GM23338 (cell line): ENCODE results near the gene MAP4K5. TPM values are rescaled to one million over a fixed set of nuclear protein-coding genes. Genes with fewer than 3 reads are reported as not detected.
A peak's percentile ranks its signal among the peaks of the same experiment; 100 is the strongest.

ENCODE experiments used
- ATAC-seq: fragments of 200-7000 bp; cut with Tn5 transposase; 3 replicates; pipeline ENCODE4 v1.9.1; 2020
- DNase-seq: peaks from one replicate; pipeline ENCODE4 v3.0.0-alpha.2; 2015; ENCODE audit warnings: low spot score
- H2AFZ ChIP-seq: fragments of 200-600 bp; sonication (generic); 2 replicates; pipeline ENCODE4 v1.8.0; 2016; ENCODE audit warnings: antibody characterized with exemption, mild to moderate bottlenecking, moderate library complexity
- H3F3A ChIP-seq: fragments of 200-600 bp; sonication (generic); replicated peaks from 2 replicates; pipeline ENCODE4 v1.8.0; 2017; ENCODE audit warnings: antibody characterized with exemption, mixed run types, low read depth
- H3K27ac ChIP-seq: fragments of 200-600 bp; sonication (generic); 2 replicates; pipeline ENCODE4 v1.6.1; 2016; ENCODE audit warnings: low read depth
- H3K27me3 ChIP-seq: fragments of 200-600 bp; sonication (generic); 2 replicates; pipeline ENCODE4 v1.8.0; 2016; ENCODE audit warnings: mild to moderate bottlenecking, mixed run types, moderate library complexity; ENCODE audit not compliant: insufficient read depth
- H3K36me3 ChIP-seq: fragments of 200-600 bp; sonication (generic); 2 replicates; pipeline ENCODE4 v1.8.0; 2016; ENCODE audit warnings: mild to moderate bottlenecking; ENCODE audit not compliant: insufficient read depth
- H3K4me1 ChIP-seq: fragments of 200-600 bp; sonication (generic); 2 replicates; pipeline ENCODE4 v1.8.0; 2016; ENCODE audit warnings: mild to moderate bottlenecking, moderate library complexity; ENCODE audit not compliant: insufficient read depth
- H3K4me2 ChIP-seq: fragments of 200-600 bp; sonication (generic); 2 replicates; pipeline ENCODE4 v1.7.1; 2017; ENCODE audit warnings: mixed run types
- H3K4me3 ChIP-seq: fragments of 200-600 bp; sonication (generic); 2 replicates; pipeline ENCODE4 v1.6.1; 2016; ENCODE audit warnings: mixed run types
- H3K79me2 ChIP-seq: fragments of 200-600 bp; sonication (generic); replicated peaks from 2 replicates; pipeline ENCODE4 v1.8.0; 2017; ENCODE audit warnings: mild to moderate bottlenecking; ENCODE audit not compliant: insufficient read depth
- H3K9me2 ChIP-seq: fragments of 200-600 bp; sonication (generic); 2 replicates; pipeline ENCODE4 v1.8.0; 2017; ENCODE audit not compliant: insufficient read depth
- H4K20me1 ChIP-seq: fragments of 200-600 bp; sonication (generic); replicated peaks from 2 replicates; pipeline ENCODE4 v1.8.0; 2017; ENCODE audit warnings: mild to moderate bottlenecking; ENCODE audit not compliant: insufficient read depth
- H3K27ac Mint-ChIP-seq: 2 replicates; pipeline ENCODE4 v1.8.0; 2020; ENCODE audit warnings: inconsistent platforms, mild to moderate bottlenecking, moderate library complexity, mixed read lengths
- H3K27me3 Mint-ChIP-seq: 3 replicates; pipeline ENCODE4 v1.8.0; 2022; ENCODE audit warnings: low read depth, mild to moderate bottlenecking, moderate library complexity, mixed read lengths, inconsistent platforms; ENCODE audit not compliant: insufficient read depth, poor library complexity
- H3K36me3 Mint-ChIP-seq: 3 replicates; pipeline ENCODE4 v1.8.0; 2021; ENCODE audit warnings: low read depth, mild to moderate bottlenecking, inconsistent platforms, moderate library complexity, mixed read lengths
- H3K4me1 Mint-ChIP-seq: 3 replicates; pipeline ENCODE4 v1.8.0; 2020; ENCODE audit warnings: mild to moderate bottlenecking, inconsistent platforms, mixed read lengths
- H3K4me3 Mint-ChIP-seq: 3 replicates; pipeline ENCODE4 v1.8.0; 2021; ENCODE audit warnings: moderate library complexity, mild to moderate bottlenecking, inconsistent platforms, mixed read lengths
- H3K9me3 Mint-ChIP-seq: 3 replicates; pipeline ENCODE4 v1.8.0; 2020; ENCODE audit warnings: moderate library complexity, mild to moderate bottlenecking, inconsistent platforms, mixed read lengths
- CREB1 ChIP-seq: fragments of 250-450 bp; sonication (Bioruptor Pico); IDR thresholded peaks from 2 replicates; pipeline ENCODE4 v1.5.0; 2020; ENCODE audit warnings: low read depth, mild to moderate bottlenecking, moderate library complexity
- ETS1 ChIP-seq: IDR thresholded peaks from 2 replicates; pipeline ENCODE4 v1.6.1; 2016; ENCODE audit warnings: antibody characterized with exemption
- EZH2phosphoT487 ChIP-seq: fragments of 200-600 bp; sonication (generic); IDR thresholded peaks from one replicate; pipeline ENCODE4 v1.8.1; 2018; ENCODE audit warnings: antibody characterized with exemption; ENCODE audit not compliant: unreplicated experiment
- NANOG ChIP-seq: IDR thresholded peaks from 2 replicates; pipeline ENCODE4 v1.6.1; 2016; ENCODE audit warnings: antibody characterized with exemption, borderline replicate concordance
- ZNF331 ChIP-seq: fragments of 250-450 bp; sonication (Bioruptor Pico); IDR thresholded peaks from 2 replicates; pipeline ENCODE4 v1.5.0; 2020; ENCODE audit warnings: low read depth, mild to moderate bottlenecking, moderate library complexity
- ZNF462 ChIP-seq: fragments of 250-450 bp; sonication (Bioruptor Pico); IDR thresholded peaks from 2 replicates; pipeline ENCODE4 v1.5.0; 2020; ENCODE audit warnings: mild to moderate bottlenecking, moderate library complexity
- polyA plus RNA-seq: library from polyadenylated mRNA; unstranded; fragments of >200 nt; fragmentation: Nextera tagmentation; extraction: Ambion mirVana; gene quantifications from 2 replicates; pipeline ENCODE4 v1.2.1, GENCODE V29; 2016
- total RNA-seq: library from RNA; depleted of rRNA; stranded (reverse); fragments of >200 nt; shearing (Covaris generic); gene quantifications from 2 replicates; pipeline ENCODE4 v1.2.3, GENCODE V29; 2014
- TF ChIP-seq, protein P1 (sequence below): IDR thresholded peaks from one replicate; pipeline ENCODE4 v1.6.1; 2018; ENCODE audit warnings: antibody characterized with exemption; ENCODE audit not compliant: unreplicated experiment

The MAP4K5 gene
- total and polyA plus RNA-seq, 2 experiments from 2014 or later: 71.4 to 74.6 TPM

DNA sequence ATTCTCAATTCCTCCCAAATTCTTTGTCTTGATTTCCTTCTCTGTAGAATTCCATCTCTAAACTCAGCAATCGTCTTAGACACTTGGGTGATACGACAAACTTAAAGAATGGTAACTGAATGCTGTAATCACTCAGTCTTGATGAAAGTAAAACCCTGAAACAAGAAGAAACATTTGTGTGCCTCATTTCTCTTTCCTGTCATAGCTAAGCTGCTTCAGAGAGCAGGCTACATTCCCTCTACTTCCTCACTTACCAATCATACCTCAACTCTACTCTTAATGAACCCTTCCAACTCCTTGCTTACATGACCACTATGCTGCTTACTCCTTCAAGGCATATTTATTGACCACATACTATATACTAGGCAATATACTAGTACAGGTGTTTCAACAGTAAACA is 8.3 kb downstream of the MAP4K5 start (continued):
- TF ChIP-seq, protein P1, sequence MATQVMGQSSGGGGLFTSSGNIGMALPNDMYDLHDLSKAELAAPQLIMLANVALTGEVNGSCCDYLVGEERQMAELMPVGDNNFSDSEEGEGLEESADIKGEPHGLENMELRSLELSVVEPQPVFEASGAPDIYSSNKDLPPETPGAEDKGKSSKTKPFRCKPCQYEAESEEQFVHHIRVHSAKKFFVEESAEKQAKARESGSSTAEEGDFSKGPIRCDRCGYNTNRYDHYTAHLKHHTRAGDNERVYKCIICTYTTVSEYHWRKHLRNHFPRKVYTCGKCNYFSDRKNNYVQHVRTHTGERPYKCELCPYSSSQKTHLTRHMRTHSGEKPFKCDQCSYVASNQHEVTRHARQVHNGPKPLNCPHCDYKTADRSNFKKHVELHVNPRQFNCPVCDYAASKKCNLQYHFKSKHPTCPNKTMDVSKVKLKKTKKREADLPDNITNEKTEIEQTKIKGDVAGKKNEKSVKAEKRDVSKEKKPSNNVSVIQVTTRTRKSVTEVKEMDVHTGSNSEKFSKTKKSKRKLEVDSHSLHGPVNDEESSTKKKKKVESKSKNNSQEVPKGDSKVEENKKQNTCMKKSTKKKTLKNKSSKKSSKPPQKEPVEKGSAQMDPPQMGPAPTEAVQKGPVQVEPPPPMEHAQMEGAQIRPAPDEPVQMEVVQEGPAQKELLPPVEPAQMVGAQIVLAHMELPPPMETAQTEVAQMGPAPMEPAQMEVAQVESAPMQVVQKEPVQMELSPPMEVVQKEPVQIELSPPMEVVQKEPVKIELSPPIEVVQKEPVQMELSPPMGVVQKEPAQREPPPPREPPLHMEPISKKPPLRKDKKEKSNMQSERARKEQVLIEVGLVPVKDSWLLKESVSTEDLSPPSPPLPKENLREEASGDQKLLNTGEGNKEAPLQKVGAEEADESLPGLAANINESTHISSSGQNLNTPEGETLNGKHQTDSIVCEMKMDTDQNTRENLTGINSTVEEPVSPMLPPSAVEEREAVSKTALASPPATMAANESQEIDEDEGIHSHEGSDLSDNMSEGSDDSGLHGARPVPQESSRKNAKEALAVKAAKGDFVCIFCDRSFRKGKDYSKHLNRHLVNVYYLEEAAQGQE: no peak
- TF ChIP-seq ETS1: no peak

- peaks cover 3% of the 10 kb centered on the region for H3K27me3 Mint-ChIP-seq
- no peak overlapping the region for H3K27ac Mint-ChIP-seq
- no peaks in the 10 kb centered on the region; the same call in 2 of the 3 replicates for H3K36me3 Mint-ChIP-seq
- peaks cover 100% of the 10 kb centered on the region for H3K79me2 ChIP-seq
- peaks cover 21% of the 10 kb centered on the region for H3K4me1 Mint-ChIP-seq
- H4K20me1 ChIP-seq: peaks cover 44% of the 10 kb centered on the region
- no peaks in the 10 kb centered on the region for H3F3A ChIP-seq
- ATAC-seq (peak; percentile 45), DNase-seq (no peak)
- H3K27ac ChIP-seq: no peak overlapping the region
- H3K9me2 ChIP-seq: no peaks in the 10 kb centered on the region
- peaks cover 16% of the 10 kb centered on the region for H3K4me1 ChIP-seq
- H3K4me2 ChIP-seq: no peak overlapping the region
- H3K36me3 ChIP-seq: no peaks in the 10 kb centered on the region
- no peak overlapping the region for H3K4me3 ChIP-seq
- H3K27me3 ChIP-seq: no peaks in the 10 kb centered on the region
- H2AFZ ChIP-seq: no peak overlapping the region
- H3K4me3 Mint-ChIP-seq: no peak overlapping the region
- no peaks in the 10 kb centered on the region for H3K9me3 Mint-ChIP-seq
- TF ChIP-seq CREB1 (CRISPR knock-in tag) (no peak), EZH2phosphoT487 (no peak), ETS1 (no peak), ZNF462 (CRISPR knock-in tag) (no peak), NANOG (no peak), ZNF331 (CRISPR knock-in tag) (no peak)
- TF ChIP-seq, protein P1: no peak
Measured at GRCh38 chr14:50523271-50524041, 8.9 kb downstream of the MAP4K5 start.
